ENCODE measurements around the gene KDM8. TPM values are rescaled to one million over a fixed set of nuclear protein-coding genes. Genes with fewer than 3 reads are reported as not detected.
"Not testable (repeated sequence)": the region's sequence is repeated elsewhere in the genome, so short reads cannot be mapped to it uniquely, and the experiment has no call there.

KDM8 gene
- total RNA-seq, 1 experiment from 2014 or later: 6.0 TPM

DNA sequence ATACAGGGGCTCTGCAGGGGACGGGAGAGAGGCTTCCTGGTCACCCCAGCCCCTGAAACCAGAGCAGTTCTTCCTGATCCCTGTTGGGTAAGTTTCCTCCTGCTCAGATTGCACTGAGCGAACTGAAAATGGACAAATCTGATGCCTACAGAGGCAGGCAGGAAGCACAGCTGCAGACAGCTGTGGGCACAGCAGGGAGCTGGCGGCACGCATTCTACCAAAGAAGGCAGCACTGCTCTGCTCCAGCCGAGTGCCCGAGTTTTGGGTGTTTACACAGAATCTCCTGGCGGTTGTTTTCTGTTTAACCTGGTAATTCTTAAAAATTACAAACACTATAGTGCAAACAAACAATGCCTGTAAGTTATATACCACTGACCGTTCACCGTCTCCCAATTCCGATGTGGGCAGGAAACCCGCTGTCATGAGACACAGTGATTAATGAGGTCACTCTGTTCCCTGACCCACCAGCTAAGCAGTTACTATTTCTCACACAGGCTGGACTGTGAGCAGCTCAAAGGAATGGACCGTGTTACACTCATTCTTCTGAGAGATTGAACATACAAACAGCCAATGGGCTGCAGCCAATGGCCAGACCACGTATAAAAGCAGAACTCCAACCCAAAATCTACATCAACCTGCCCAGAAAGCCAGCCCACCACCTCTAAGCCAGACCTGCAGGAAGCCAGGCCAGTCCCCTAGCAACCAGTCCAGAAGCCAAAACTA, 39.7 kb downstream of the KDM8 start:
- no peak for DNase-seq (ENCODE audit: low spot score)

DNA sequence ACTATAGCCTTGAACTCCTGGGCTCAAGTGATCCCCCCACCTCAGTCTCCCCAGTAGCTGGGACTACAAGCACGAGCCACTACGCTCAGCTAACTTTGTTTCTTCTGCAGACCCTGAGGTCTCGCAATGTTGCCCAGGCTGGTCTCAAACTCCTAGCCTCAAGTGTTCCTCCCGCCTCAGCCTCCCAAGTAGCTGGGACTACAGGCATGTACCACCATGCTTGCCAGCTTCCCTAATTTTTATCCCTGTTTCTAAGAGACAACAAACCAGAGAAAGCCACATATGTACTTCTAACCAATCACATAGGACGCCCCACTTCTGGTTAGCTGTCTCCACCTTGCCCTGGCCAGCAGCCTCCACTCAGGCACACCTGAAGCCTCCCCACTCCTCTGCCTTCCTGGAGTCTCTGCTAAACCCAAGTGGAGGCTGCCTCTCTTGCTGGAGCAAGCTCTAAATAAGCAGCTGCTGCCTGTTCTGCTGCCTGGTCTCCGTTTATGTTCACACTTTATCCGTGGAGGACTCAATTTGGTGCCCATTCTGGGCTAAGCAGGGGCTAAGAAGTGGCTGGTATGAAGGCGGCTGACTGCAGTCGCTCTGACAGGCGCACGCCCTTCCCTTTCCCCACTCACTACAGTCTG, 40.5 kb downstream of the KDM8 start:
- DNase-seq (ENCODE audit: low spot score): no peak

DNA sequence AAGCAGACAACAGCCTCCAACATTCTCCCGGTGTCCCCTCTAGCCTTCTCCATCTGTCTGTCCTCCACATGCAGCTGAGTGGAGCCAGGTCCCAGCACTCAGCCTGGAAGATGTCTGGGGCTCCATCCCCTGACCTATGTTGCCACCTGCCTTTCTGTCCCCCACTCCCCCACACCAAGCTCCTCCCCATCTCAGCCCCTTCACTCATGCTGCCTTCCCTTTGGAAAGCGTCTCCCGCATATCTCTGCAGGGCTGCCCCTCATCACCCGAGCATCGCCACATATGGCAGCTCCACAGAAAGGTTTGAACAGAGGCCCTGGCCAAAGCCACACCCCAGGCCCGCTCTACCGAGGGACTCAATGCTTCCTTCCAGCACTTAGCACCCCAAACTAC, 41.0 kb downstream of the KDM8 start:
- DNase-seq (ENCODE audit: low spot score): no peak

DNA sequence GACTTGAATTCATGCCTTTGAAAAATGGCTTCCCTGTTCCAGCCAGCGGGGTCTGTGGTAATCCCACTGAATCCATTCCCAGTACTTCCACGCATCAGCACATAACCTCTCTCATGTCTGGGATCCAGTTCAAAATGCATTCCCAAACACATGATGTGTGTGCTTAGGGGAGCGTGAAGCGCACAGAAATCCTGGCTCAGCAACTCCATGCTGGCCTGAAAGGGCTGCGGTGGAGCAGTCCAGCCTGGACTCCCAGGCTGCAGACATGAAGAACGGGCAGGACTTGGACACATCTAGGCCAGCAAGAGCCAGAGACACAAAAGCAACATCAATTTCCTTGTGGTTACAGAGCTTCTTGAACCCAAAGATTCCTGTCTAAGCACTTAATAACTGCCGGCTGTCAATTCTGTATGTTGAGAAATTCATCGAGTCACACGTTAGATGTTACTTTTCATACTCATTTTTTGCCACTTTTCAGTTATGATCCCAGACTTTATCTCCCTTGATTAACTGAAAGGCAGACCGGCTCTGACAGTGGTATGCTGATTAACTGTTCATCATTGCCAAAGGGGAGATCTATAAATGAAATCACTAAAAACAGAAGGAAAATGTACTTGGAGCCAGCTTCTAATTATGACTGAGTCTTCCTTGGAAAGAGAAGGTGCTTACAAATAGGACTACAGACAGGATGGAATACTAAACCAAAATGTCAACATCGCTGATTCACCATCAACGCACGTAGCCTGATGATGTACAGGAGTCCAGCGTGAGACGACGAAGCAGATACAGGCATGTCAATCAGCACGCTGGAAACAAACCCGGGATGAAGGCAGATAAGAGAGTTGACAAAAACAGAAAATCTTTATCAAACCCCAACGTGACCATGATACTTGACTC, 42.2 kb downstream of the KDM8 start:
- no peak for DNase-seq (ENCODE audit: low spot score)

DNA sequence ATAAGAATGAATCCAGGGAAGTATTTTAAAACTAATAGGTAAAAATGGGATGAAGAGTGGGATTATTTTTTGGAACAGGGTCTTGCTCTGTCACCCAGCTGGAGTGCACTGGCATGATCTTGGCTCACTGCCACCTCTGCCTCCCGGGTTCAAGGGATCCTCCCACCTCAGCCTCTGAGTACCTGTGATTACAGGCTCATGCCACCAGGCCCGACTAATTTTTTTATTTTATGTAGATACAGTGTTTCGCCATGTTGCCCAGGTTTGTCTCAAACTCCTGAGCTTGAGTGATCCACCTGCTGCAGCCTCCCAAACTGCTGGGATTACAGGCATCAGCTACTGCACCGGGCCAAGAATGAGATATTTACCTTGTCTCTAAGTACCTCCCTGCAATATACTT, 43.1 kb downstream of the KDM8 start:
- DNase-seq (ENCODE audit: low spot score): no peak

DNA sequence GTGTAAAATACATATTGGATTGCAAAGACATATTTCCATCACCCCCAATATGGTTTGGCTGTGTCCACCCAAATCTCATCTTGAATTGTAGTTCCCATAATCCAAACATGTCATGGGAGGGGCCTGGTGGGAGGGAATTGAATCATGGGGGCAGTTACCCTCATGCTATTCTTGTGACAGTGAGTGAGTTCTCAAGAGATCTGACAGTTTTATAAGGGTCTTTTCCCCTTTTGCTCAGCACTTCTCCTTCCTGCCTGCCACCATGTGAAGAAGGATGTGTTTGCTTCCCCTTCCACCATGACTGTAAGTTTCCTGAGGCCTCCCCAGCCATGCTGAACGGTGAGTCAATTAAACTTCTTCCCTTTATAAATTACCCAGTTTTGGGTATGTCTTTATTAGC, 43.8 kb downstream of the KDM8 start:
- DNase-seq (ENCODE audit: low spot score): not testable (repeated sequence)

- no peak for DNase-seq (ENCODE audit: low spot score)
These were observed 44.7 kb downstream of the KDM8 start for GRCh38 chr16:27248036-27248435.

DNA sequence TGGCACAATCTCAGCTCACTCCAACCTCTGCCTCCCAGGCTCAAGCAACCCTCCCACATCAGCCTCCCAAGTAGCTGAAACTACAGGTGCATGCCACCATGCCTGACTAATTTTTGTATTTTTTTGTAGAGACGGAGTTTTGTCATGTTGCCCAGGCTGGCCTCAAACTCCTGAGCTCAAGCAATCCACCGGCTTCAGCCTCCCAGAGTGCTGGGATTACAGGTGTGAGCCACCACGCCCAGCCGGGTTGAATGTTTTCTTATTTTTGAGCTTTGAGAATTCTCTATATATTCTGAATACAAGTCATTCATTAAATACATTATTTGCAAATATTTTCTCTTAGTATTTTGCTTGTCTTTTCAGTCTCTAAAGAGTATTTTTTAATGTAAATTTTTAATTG, 45.6 kb downstream of the KDM8 start:
- DNase-seq (ENCODE audit: low spot score): not testable (repeated sequence)

DNA sequence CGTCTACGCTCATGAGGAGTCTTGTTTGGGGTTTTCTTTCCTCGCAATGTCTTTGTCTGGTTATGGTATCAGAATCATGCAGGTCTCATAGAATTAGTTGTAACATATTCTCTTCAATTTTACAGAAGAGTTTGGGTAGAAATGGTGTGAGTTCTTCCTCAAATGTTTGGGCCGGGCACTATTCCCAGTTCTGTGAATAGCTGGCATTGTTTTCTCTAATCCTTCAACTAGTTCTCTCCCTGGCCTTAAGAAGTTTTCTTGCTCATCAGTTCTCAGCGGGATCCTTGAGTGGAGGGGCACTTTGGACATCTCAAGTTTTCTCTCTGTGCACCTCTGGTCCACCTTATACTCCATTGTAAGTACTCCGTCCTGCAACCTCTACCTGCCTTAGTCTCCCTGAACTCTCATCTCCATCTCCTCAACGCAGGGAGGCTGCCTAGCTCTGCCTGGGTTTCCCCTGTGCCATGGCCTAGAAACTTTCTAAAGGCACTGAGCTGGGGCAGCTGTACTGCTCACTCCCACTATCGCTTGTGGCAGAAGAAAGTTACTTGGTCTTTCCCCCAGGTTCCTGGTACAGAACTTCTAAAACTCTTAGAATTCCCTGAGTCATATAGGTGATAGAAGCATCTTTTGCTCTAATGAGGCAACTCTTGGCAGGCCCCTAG, 48.3 kb downstream of the KDM8 start:
- no peak for DNase-seq (ENCODE audit: low spot score)

GRCh38 chr16:27252206-27252585, 48.9 kb downstream of the KDM8 start:
- DNase-seq (ENCODE audit: low spot score): no peak

DNA sequence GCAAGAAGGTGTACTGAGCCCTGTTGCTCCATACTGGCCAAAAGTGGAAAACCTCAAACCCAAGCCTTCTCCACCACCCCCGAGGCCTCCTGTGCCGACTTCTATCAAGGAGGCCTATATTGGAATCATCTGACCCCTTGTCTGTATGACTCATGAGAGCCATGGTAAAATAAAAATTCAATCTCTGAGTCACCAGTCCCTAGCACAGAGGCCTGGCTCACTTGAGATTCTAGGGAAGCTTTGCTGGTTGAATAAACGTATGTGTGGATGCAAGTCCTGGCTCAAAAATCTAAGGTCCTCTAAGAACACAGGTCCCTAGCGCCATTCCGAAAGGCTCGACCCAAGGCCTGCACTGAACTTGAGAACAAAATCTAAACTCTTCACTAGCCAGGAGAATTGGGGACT, 50.2 kb downstream of the KDM8 start:
- DNase-seq (ENCODE audit: low spot score): no peak

GRCh38 chr16:27254262-27254811, 51.0 kb downstream of the KDM8 start:
- no peak for DNase-seq (ENCODE audit: low spot score)

DNA sequence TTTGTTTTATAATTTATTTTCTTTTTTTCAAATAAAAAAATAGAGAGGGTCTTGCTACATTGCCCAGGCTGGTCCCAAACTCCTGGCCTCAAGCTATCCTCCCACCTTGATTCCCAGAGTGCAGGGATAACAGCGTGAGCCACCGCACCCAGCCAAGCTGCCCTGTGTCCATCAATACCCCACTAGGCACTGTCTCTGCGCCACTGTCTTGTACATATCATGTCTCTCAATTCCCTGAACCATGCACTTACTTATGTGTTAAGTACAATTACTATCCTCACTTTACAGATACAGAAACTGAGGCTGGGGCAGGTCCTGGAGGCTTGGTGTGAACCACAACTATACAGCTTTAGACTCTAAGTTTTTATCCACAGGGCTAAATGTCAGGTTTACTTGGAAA, 53.5 kb downstream of the KDM8 start:
- DNase-seq (ENCODE audit: low spot score): no peak

DNA sequence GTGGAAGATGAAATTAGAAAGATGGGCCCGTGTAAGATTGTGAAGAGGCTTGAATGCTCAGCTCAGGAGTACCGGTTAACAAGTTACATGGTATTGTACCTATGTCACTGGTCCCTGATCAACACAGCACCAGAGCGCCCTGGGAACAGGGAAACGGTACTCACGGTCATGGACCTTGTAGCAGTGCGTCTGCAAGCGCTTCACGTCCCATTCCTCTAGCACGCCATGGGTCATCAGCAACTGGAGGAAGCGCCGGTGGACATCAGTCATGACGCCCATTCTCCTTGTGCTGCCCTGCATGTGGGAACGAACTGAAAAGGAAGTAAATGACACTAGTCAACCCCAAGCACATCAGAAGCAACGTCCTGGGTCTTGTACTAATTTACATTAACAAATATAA, 53.9 kb downstream of the KDM8 start:
- no peak for DNase-seq (ENCODE audit: low spot score)

DNA sequence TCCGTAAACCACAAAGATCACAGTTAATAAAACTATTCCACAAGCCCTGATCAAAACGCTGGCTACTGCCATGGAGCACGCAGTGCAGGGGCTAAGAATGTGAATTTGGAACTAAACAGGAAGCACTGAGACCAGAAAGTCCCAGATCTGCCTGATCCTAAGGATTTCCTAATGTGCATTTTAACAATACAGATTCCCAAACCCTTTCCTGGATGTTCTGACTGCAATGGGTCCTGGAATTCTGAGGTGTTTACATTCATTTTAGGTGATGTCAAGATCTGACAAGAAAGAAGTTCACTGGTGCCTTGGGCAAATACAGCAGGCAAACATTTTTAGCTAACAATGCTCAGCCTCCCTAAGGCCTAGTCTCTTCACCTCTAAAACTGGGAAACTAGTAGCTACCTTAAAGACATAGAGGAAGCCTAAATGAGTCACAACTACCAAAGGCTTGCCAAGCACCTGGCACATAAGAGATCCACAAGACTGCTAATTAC, 55.0 kb downstream of the KDM8 start:
- DNase-seq (ENCODE audit: low spot score): no peak

DNA sequence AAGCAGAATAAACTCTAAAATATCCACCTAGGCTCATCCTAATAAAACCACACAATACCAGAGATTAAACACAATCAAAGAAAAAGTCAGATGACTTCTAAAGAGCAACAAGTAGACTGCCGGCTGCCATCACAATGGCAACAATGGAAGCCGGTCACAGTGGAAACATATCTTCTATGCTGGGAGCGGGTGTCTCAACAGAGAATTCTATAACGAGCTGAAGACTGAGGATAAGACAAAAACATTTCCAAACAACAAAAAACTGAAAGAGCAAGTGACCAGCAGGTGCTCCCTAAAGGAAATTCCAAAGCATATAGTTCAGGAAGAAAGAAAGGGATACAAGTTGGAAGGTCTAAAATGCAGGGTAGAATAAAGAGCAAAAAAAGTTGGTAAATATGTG, 56.4 kb downstream of the KDM8 start:
- DNase-seq (ENCODE audit: low spot score): no peak

GRCh38 chr16:27262904-27263423, 59.6 kb downstream of the KDM8 start:
- not testable (repeated sequence) for DNase-seq (ENCODE audit: low spot score)

DNA sequence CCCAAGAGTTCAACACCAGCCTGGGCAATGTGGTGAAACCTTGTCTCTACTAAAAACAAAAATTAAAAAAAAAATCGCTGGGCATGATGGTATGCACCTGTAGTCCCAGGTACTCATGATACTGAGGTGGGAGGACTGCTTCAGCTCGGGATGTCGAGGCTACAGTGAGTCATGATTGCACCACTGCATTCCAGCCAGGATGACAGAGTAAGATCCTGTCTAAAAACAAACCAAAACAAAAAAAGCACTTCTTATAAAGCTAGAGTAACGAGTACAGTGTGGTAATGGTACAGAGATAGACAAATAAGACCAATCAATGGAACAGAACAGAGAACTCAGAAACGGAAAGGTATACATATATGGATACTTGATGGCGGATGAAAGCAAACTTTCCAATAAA, 60.8 kb downstream of the KDM8 start:
- no peak for DNase-seq (ENCODE audit: low spot score)

- DNase-seq (ENCODE audit: low spot score): no peak
These were observed 62.7 kb downstream of the KDM8 start for GRCh38 chr16:27265982-27266381.

DNA sequence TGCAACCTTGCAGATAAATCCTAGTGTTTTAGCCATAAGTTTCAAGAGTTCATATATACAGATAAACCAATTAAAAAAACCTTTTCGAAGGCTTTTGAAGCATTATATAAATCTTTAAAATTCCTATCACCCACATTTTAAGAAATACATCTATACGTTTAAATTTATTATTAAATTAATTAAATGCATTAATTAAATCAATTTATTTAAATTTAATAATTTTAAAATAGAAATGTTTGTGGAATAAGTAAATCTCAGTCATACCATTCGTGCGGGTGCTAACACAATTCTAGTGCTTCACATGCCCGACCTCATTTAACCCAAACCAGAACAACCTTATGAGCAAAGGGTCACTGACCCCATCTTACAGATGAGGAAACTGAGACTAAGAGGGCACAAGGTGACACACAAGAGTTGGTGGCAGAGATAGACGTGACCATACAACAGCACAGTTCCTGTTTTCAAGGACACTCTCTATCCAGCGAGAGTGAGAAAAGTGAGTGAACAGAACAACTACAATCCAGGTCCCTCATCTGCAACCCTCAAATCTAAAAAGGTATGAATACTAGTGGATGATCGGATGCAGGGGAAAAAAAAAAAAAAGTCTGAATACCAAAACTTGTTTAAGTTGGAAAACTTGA, 63.8 kb downstream of the KDM8 start:
- no peak for DNase-seq (ENCODE audit: low spot score)

All from HT-29 (cell line).